HL-60 (cell line): Measurements from ENCODE around the gene ATAD3C.

Experiments used
- DNase-seq, 2 experiments: peaks; one replicate each; pipeline ENCODE4 v3.0.0-alpha.2; 2010 to 2020; ENCODE audit warnings: low read depth in 1 of 2, low spot score in 1 of 2
- H3K27ac ChIP-seq: fragments of 250-450 bp; sonication (Bioruptor Pico); replicated peaks from 2 replicates; pipeline ENCODE4 v1.5.1; 2020; ENCODE audit warnings: mild to moderate bottlenecking, moderate library complexity
- H3K27me3 ChIP-seq: fragments of 250-450 bp; sonication (Bioruptor Pico); 2 replicates; pipeline ENCODE4 v1.5.1; 2021; ENCODE audit warnings: mild to moderate bottlenecking, moderate library complexity; ENCODE audit not compliant: insufficient read depth, poor library complexity, severe bottlenecking
- H3K4me3 ChIP-seq: replicated peaks from 2 replicates; pipeline ENCODE4 v1.5.1; 2011; ENCODE audit warnings: mild to moderate bottlenecking, control low read depth, low read length; ENCODE audit not compliant: insufficient read depth
- CTCF ChIP-seq: IDR thresholded peaks from one replicate; pipeline ENCODE4 v1.5.1; 2011; ENCODE audit warnings: low read length, control low read depth, inconsistent platforms; ENCODE audit not compliant: insufficient read depth
- GABPA ChIP-seq: IDR thresholded peaks from 2 replicates; pipeline ENCODE4 v1.6.1; 2012; ENCODE audit warnings: low read depth
- POLR2AphosphoS5 ChIP-seq: IDR thresholded peaks from 2 replicates; pipeline ENCODE4 v1.6.1; 2012; ENCODE audit warnings: low read depth
- REST ChIP-seq: IDR thresholded peaks from 2 replicates; pipeline ENCODE4 v1.6.1; 2012; ENCODE audit warnings: low read depth; ENCODE audit not compliant: insufficient replicate concordance
- SPI1 ChIP-seq: IDR thresholded peaks from 2 replicates; pipeline ENCODE4 v1.6.1; 2012; ENCODE audit warnings: low read depth, mild to moderate bottlenecking, borderline replicate concordance

The ATAD3C gene

GRCh38 chr1:1425426-1425752 lies 24.1 kb upstream of the ATAD3C start:
- Histone ChIP-seq H3K27me3 (peaks cover 28% of the 10 kb centered on the region), H3K27ac (no peak overlapping the region), H3K4me3 (no peak overlapping the region)
- DNase-seq = no peak
- TF ChIP-seq GABPA = no peak
- TF ChIP-seq REST = no peak
- no peak for TF ChIP-seq SPI1
- no peak for TF ChIP-seq POLR2AphosphoS5
- no peak for TF ChIP-seq CTCF

GRCh38 chr1:1425753-1426495 lies 23.6 kb upstream of the ATAD3C start:
- peaks cover 28% of the 10 kb centered on the region for H3K27me3 ChIP-seq
- TF ChIP-seq POLR2AphosphoS5 (no peak), SPI1 (no peak), CTCF (no peak), REST (no peak), GABPA (no peak)
- H3K27ac ChIP-seq = no peak overlapping the region
- H3K4me3 ChIP-seq = no peak overlapping the region
- DNase-seq = no peak

- H3K27ac ChIP-seq = no peak overlapping the region
- peaks cover 28% of the 10 kb centered on the region for H3K27me3 ChIP-seq
- no peak overlapping the region for H3K4me3 ChIP-seq
- TF ChIP-seq REST = no peak
- no peak for TF ChIP-seq POLR2AphosphoS5
- no peak for TF ChIP-seq GABPA
- no peak for TF ChIP-seq CTCF
- no peak for TF ChIP-seq SPI1
- DNase-seq = no peak
Measured at GRCh38 chr1:1426496-1427105, 22.9 kb upstream of the ATAD3C start.
